Bronchial epithelial cell (primary cell): Measurements from ENCODE around the gene ACTC1. TPM values are rescaled to one million over a fixed set of nuclear protein-coding genes. Genes with fewer than 3 reads are reported as not detected.

Experiments
- DNase-seq: peaks from one replicate; pipeline ENCODE4 v3.0.0-alpha.2; 2010; ENCODE audit warnings: low read depth
- FAIRE-seq: peaks from 2 replicates; lab custom pipeline; 2011; peaks lifted over from hg19 to GRCh38; lab: Jason Lieb, UNC
- H3K27me3 ChIP-seq: 2 replicates; pipeline ENCODE4 v1.5.1; 2011; ENCODE audit warnings: low read length; ENCODE audit not compliant: control insufficient read depth, insufficient read depth
- H3K36me3 ChIP-seq: 2 replicates; pipeline ENCODE4 v1.5.1; 2011; ENCODE audit warnings: low read length; ENCODE audit not compliant: control insufficient read depth, insufficient read depth
- H3K4me3 ChIP-seq: 2 replicates; pipeline ENCODE4 v1.5.1; 2011; ENCODE audit warnings: mild to moderate bottlenecking, low read depth, low read length, control low read depth
- total RNA-seq: library from RNA; depleted of rRNA; stranded (reverse); fragments of >200 nt; gene quantifications from 2 replicates; pipeline ENCODE4 v1.2.1, GENCODE V29; 2014
- TF ChIP-seq, protein P1 (sequence below): IDR thresholded peaks from 2 replicates; pipeline ENCODE4 v1.5.1; 2011; ENCODE audit warnings: mild to moderate bottlenecking, moderate library complexity, low read length, control low read depth, inconsistent platforms; ENCODE audit not compliant: insufficient read depth, severe bottlenecking

Gene ACTC1
- total RNA-seq, 1 donor from 2014 or later, result not detected

DNA sequence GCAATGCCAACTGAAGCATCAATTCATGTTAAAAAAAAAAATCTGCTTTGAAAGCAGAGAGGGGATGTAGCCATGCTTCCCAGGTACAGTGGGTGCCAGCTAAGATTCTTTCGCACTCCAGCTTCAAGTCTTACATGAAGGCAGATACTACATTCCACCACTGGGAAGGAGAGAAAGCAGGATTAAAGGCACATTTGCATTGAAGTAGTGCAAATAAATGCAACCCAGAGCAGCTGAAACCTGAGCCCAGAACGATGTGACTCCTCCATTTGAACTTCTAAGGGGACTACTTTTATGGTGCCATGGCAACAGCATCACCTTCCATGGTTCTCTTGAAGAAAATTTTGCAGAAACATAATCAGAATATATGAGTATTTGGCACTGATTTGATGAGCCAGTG, 21.4 kb downstream of the ACTC1 start:
- TF ChIP-seq, protein P1, sequence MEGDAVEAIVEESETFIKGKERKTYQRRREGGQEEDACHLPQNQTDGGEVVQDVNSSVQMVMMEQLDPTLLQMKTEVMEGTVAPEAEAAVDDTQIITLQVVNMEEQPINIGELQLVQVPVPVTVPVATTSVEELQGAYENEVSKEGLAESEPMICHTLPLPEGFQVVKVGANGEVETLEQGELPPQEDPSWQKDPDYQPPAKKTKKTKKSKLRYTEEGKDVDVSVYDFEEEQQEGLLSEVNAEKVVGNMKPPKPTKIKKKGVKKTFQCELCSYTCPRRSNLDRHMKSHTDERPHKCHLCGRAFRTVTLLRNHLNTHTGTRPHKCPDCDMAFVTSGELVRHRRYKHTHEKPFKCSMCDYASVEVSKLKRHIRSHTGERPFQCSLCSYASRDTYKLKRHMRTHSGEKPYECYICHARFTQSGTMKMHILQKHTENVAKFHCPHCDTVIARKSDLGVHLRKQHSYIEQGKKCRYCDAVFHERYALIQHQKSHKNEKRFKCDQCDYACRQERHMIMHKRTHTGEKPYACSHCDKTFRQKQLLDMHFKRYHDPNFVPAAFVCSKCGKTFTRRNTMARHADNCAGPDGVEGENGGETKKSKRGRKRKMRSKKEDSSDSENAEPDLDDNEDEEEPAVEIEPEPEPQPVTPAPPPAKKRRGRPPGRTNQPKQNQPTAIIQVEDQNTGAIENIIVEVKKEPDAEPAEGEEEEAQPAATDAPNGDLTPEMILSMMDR, result no peak
- H3K36me3 ChIP-seq, result no peaks in the 10 kb centered on the region
- FAIRE-seq (no peak), DNase-seq (no peak)
- H3K4me3 ChIP-seq, result no peak overlapping the region
- peaks cover 10% of the 10 kb centered on the region for H3K27me3 ChIP-seq

DNA sequence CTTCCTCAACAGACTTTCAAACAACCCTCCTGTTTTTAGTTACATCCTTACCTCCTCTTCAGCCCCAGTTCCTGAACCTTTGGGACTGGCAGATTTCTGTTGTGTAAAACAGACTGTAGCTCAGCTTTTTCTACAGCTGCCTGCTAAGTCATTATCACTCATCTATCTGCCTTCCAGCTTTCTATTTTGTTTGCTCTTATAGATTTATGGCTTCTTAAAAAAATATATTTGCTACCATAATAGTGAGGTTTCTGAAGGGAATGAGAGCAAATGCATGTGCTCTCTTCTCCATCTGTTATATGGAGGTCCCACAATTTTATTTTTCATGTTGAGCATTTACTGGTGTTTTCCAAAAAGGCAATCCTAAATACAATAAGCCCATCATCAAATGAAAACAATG, 22.3 kb downstream of the ACTC1 start:
- FAIRE-seq (no peak), DNase-seq (no peak)
- Histone ChIP-seq H3K4me3 (no peak overlapping the region), H3K36me3 (no peaks in the 10 kb centered on the region), H3K27me3 (peaks cover 10% of the 10 kb centered on the region)
- TF ChIP-seq, protein P1, result no peak

DNA sequence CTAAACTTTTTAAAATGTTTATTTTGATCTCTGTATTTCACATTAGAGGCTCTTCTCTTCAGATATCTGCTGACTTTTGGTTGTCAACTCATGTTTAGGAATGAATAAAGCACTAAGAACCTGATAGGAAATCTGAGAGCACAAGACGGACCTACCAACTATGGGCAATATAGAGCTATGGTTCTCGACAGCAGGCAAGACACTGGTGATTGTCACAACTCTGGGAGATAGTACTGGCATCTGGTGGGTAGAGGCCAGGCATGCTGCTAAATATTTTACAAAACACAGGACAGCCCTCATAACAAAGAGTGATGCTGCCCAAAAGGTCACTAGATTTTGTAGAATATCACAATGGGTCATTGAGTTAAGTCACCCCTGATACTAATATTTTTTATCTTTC, 23.0 kb downstream of the ACTC1 start:
- Histone ChIP-seq H3K36me3 (no peaks in the 10 kb centered on the region), H3K4me3 (no peak overlapping the region), H3K27me3 (peaks cover 10% of the 10 kb centered on the region)
- DNase-seq, result no peak
- TF ChIP-seq, protein P1, result no peak
- FAIRE-seq, result no peak

DNA sequence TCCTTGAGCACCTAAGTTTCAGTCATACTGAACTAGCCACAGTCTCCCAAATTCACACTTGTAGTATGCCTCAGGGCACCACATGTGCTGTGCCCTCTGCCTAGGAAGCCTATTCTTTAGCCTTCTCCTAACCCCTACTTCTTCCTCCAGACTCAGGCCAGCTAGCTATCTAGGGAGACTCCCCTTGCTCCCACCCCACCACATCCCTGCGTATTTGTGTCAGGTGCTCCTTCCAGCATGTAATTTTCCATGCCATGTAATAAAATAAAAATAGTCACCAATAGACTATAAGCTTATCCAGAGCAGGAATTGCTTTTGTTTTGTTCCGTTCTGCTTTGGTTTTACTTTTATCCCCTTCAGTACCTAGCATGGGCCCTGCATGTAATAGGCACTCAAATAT, 25.6 kb downstream of the ACTC1 start:
- no peak for FAIRE-seq
- peaks cover 10% of the 10 kb centered on the region for H3K27me3 ChIP-seq
- no peak for DNase-seq
- no peaks in the 10 kb centered on the region for H3K36me3 ChIP-seq
- TF ChIP-seq, protein P1, result no peak
- no peak overlapping the region for H3K4me3 ChIP-seq

DNA sequence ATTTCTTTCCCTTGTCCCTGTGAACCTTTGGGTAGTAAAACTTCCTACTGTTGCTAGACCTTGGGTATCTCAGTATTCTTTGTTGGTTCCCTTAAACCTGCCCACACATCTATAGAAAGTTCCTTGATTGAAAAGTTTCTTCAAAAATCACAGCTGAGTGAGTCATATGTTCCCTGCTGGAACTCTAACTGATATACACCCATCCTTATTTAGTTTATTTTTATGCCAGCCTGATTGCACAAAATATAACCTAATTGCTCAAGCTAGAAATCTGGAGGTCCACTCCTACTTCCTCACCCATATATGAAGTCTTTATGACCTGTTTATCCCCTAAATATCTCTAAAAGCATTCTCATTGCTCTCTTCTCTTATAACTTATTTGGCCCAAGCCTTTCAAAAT, 26.8 kb downstream of the ACTC1 start:
- peaks cover 10% of the 10 kb centered on the region for H3K27me3 ChIP-seq
- no peak for FAIRE-seq
- DNase-seq, result peak; percentile 4
- H3K4me3 ChIP-seq, result no peak overlapping the region
- TF ChIP-seq, protein P1, result no peak
- H3K36me3 ChIP-seq, result no peaks in the 10 kb centered on the region

DNA sequence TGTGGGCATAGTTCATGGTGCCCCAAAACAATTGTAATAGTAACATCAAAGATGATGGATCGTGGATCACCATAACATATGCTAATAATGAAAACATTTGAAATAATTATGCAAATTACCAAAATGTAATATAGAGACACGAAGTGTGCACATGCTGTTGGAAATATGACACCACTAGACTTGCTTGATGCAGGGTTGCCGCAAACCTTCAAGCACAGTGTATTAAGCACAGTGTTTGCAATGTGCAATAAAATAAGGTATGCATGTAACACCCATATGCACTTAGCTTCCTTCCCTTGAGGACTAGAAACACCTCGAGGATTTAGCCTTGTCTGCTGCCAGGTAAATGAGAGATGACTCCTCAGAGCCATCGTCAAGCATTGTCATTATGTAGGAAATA, 29.6 kb downstream of the ACTC1 start:
- Histone ChIP-seq H3K27me3 (peaks cover 5% of the 10 kb centered on the region), H3K36me3 (no peaks in the 10 kb centered on the region), H3K4me3 (no peak overlapping the region)
- TF ChIP-seq, protein P1, result no peak
- no peak for DNase-seq
- FAIRE-seq, result no peak
